ENCODE data around the gene KCNIP1.

Gene KCNIP1

DNA sequence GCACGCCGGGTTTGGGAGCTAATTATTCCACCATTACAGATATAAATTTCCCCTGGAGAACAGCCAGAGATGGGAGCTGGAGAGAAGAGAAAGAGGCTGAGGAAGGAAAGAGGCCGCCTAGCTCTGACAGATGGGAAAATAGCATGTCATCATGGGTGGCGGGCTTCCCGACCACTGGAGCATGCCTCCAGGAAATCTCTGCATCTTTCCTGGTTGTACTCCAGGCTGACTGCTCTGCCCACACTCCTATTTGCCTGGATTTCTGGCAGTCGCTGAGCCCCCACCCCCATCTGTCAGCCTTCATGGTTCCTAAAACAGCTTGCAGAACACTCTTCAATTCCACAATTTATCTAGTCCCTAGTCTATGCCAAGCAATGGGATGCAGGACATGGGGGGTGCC, 265.4 kb downstream of the KCNIP1 start:
- no peak overlapping the region for H3K4me3 ChIP-seq (ENCODE audit: low read depth, low read length)
- TF ChIP-seq POLR2A (IDR thresholded peaks at IDR 0.05; ENCODE audit: extremely low read depth, insufficient read length) (no peak), MYC (IDR thresholded peaks at IDR 0.05; ENCODE audit: low read depth, low read length) (no peak), CTCF (IDR thresholded peaks at IDR 0.05; ENCODE audit: low read depth, low read length) (no peak)
- TF ChIP-seq, protein P1, sequence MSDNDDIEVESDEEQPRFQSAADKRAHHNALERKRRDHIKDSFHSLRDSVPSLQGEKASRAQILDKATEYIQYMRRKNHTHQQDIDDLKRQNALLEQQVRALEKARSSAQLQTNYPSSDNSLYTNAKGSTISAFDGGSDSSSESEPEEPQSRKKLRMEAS (IDR thresholded peaks at IDR 0.05; ENCODE audit: low read depth, low read length) = no peak
- no peak for DNase-seq (ENCODE audit: low read depth)

DNA sequence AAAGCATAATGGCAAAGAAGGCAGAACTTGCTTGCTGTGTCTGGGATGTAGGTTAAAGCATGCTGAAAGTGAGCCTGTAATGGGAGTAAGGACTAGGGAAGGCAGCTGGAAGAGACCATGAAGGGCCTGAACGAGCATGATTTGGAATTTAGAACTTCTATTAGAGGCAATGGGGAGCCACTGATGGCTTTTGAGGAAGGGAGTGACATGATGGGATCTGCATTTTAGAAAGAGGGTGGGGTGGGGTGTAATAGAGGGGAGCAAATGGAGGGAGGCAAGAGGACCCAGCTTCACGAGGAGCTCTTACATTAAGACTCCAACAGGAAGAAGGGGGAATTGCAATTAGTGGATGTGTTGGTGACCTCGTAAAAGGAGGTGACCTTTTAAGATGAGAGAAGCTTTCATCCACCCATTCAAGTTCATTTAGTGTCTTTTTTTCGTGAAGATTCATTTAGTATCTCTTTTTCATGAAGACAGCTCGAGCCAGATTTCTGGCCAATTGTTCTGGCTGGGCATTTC, 266.1 kb downstream of the KCNIP1 start:
- peak; percentile 12 for DNase-seq (ENCODE audit: low read depth)
- H3K4me3 ChIP-seq (ENCODE audit: low read depth, low read length) = no peak overlapping the region
- TF ChIP-seq, protein P1 (IDR thresholded peaks at IDR 0.05; ENCODE audit: low read depth, low read length) = no peak
- TF ChIP-seq MYC (IDR thresholded peaks at IDR 0.05; ENCODE audit: low read depth, low read length) = no peak
- TF ChIP-seq POLR2A (IDR thresholded peaks at IDR 0.05; ENCODE audit: extremely low read depth, insufficient read length) = no peak
- TF ChIP-seq CTCF (IDR thresholded peaks at IDR 0.05; ENCODE audit: low read depth, low read length) = no peak

- no peak for TF ChIP-seq MYC (IDR thresholded peaks at IDR 0.05; ENCODE audit: low read depth, low read length)
- no peak for TF ChIP-seq CTCF (IDR thresholded peaks at IDR 0.05; ENCODE audit: low read depth, low read length)
- TF ChIP-seq, protein P1 (IDR thresholded peaks at IDR 0.05; ENCODE audit: low read depth, low read length) = no peak
- no peak for TF ChIP-seq POLR2A (IDR thresholded peaks at IDR 0.05; ENCODE audit: extremely low read depth, insufficient read length)
Measured at GRCh38 chr5:170771496-170771895, 267.7 kb downstream of the KCNIP1 start.

GRCh38 chr5:170773024-170773985, 269.5 kb downstream of the KCNIP1 start:
- TF ChIP-seq, protein P1 (IDR thresholded peaks at IDR 0.05; ENCODE audit: low read depth, low read length) = no peak
- no peak for TF ChIP-seq MYC (IDR thresholded peaks at IDR 0.05; ENCODE audit: low read depth, low read length)
- TF ChIP-seq CTCF (IDR thresholded peaks at IDR 0.05; ENCODE audit: low read depth, low read length) = no peak
- no peak for TF ChIP-seq POLR2A (IDR thresholded peaks at IDR 0.05; ENCODE audit: extremely low read depth, insufficient read length)
- DNase-seq (ENCODE audit: low read depth) = no peak

More at GRCh38 chr5:170771496-170771895, 267.7 kb downstream of the KCNIP1 start:
- DNase-seq (ENCODE audit: low read depth) = no peak
- H3K4me3 ChIP-seq (ENCODE audit: low read depth, low read length) = no peak overlapping the region

GRCh38 chr5:170774831-170775230, 271.0 kb downstream of the KCNIP1 start:
- TF ChIP-seq, protein P1 (IDR thresholded peaks at IDR 0.05; ENCODE audit: low read depth, low read length) = no peak
- TF ChIP-seq MYC (IDR thresholded peaks at IDR 0.05; ENCODE audit: low read depth, low read length) (no peak), CTCF (IDR thresholded peaks at IDR 0.05; ENCODE audit: low read depth, low read length) (no peak), POLR2A (IDR thresholded peaks at IDR 0.05; ENCODE audit: extremely low read depth, insufficient read length) (no peak)
- H3K4me3 ChIP-seq (ENCODE audit: low read depth, low read length) = no peak overlapping the region
- DNase-seq (ENCODE audit: low read depth) = no peak

More at GRCh38 chr5:170773024-170773985, 269.5 kb downstream of the KCNIP1 start:
- no peak overlapping the region for H3K4me3 ChIP-seq (ENCODE audit: low read depth, low read length)

Measured in NB4 (cell line).